Dendritic cell treated with granulocyte-macrophage colony-stimulating factor and Interleukin-4, amounts not matched to agents 40 ng/mL and 50 ng/mL, for 4 days (primary cell): ENCODE results near the gene STRIP2.

Experiments used
- H3K27ac Mint-ChIP-seq: one replicate; pipeline ENCODE4 v1.8.0; 2022; ENCODE audit warnings: mild to moderate bottlenecking, mixed read lengths
- H3K27me3 Mint-ChIP-seq: one replicate; pipeline ENCODE4 v1.8.0; 2022; ENCODE audit warnings: mild to moderate bottlenecking, mixed read lengths
- H3K36me3 Mint-ChIP-seq: one replicate; pipeline ENCODE4 v1.8.0; 2022; ENCODE audit warnings: low read depth, mixed read lengths
- H3K4me1 Mint-ChIP-seq: one replicate; pipeline ENCODE4 v1.8.0; 2022; ENCODE audit warnings: low read depth, mixed read lengths
- H3K4me3 Mint-ChIP-seq: one replicate; pipeline ENCODE4 v1.8.0; 2022; ENCODE audit warnings: mild to moderate bottlenecking, moderate library complexity, mixed read lengths
- H3K9me3 Mint-ChIP-seq: one replicate; pipeline ENCODE4 v1.8.0; 2022; ENCODE audit warnings: mixed read lengths
- intact Hi-C: fragments of 100-400 bp; cut with micrococcal nuclease; formaldehyde crosslinking; loops from one replicate; pipeline ENCODE4 v1.15.0; 2022

Gene STRIP2

GRCh38 chr7:129453510-129454248, 19.4 kb downstream of the STRIP2 start:
- Mint-ChIP-seq H3K27ac (no peak overlapping the region), H3K36me3 (peaks cover 5% of the 10 kb centered on the region), H3K27me3 (no peaks in the 10 kb centered on the region), H3K4me3 (no peak overlapping the region), H3K4me1 (no peaks in the 10 kb centered on the region), H3K9me3 (peaks cover 8% of the 10 kb centered on the region)
- intact Hi-C loops: no loop called here

- Mint-ChIP-seq H3K9me3 (peaks cover 3% of the 10 kb centered on the region), H3K27ac (no peak overlapping the region), H3K4me1 (no peaks in the 10 kb centered on the region), H3K36me3 (no peaks in the 10 kb centered on the region), H3K27me3 (no peaks in the 10 kb centered on the region), H3K4me3 (no peak overlapping the region)
- intact Hi-C loops: no loop called here
Observed at GRCh38 chr7:129454249-129454551, 20.0 kb downstream of the STRIP2 start.

- intact Hi-C loops: no loop called here
- Mint-ChIP-seq H3K4me1 (no peaks in the 10 kb centered on the region), H3K4me3 (no peak overlapping the region), H3K36me3 (no peaks in the 10 kb centered on the region), H3K27ac (no peak overlapping the region), H3K9me3 (no peaks in the 10 kb centered on the region), H3K27me3 (no peaks in the 10 kb centered on the region)
Observed at GRCh38 chr7:129456421-129456820, 22.2 kb downstream of the STRIP2 start.

GRCh38 chr7:129457101-129457500, 22.9 kb downstream of the STRIP2 start:
- no peaks in the 10 kb centered on the region for H3K36me3 Mint-ChIP-seq
- no peaks in the 10 kb centered on the region for H3K27me3 Mint-ChIP-seq
- H3K9me3 Mint-ChIP-seq: no peaks in the 10 kb centered on the region
- intact Hi-C loops: no loop called here
- no peak overlapping the region for H3K27ac Mint-ChIP-seq
- no peak overlapping the region for H3K4me3 Mint-ChIP-seq
- H3K4me1 Mint-ChIP-seq: no peaks in the 10 kb centered on the region

- no peaks in the 10 kb centered on the region for H3K27me3 Mint-ChIP-seq
- H3K4me1 Mint-ChIP-seq: no peaks in the 10 kb centered on the region
- H3K27ac Mint-ChIP-seq: no peak overlapping the region
- intact Hi-C loops: no loop called here
- H3K36me3 Mint-ChIP-seq: no peaks in the 10 kb centered on the region
- H3K9me3 Mint-ChIP-seq: no peaks in the 10 kb centered on the region
- H3K4me3 Mint-ChIP-seq: no peak overlapping the region
Observed at GRCh38 chr7:129458171-129458570, 23.9 kb downstream of the STRIP2 start.

GRCh38 chr7:129461809-129462208, 27.6 kb downstream of the STRIP2 start:
- no peaks in the 10 kb centered on the region for H3K36me3 Mint-ChIP-seq
- no peaks in the 10 kb centered on the region for H3K4me1 Mint-ChIP-seq
- no peaks in the 10 kb centered on the region for H3K9me3 Mint-ChIP-seq
- H3K27ac Mint-ChIP-seq: no peak overlapping the region
- no peak overlapping the region for H3K4me3 Mint-ChIP-seq
- intact Hi-C loops: no loop called here
- H3K27me3 Mint-ChIP-seq: peaks cover 4% of the 10 kb centered on the region

GRCh38 chr7:129462420-129462819, 28.2 kb downstream of the STRIP2 start:
- no peak overlapping the region for H3K4me3 Mint-ChIP-seq
- no peaks in the 10 kb centered on the region for H3K36me3 Mint-ChIP-seq
- intact Hi-C loops: no loop called here
- H3K9me3 Mint-ChIP-seq: no peaks in the 10 kb centered on the region
- no peak overlapping the region for H3K27ac Mint-ChIP-seq
- peaks cover 4% of the 10 kb centered on the region for H3K27me3 Mint-ChIP-seq
- H3K4me1 Mint-ChIP-seq: no peaks in the 10 kb centered on the region

GRCh38 chr7:129464194-129464593, 30.0 kb downstream of the STRIP2 start:
- intact Hi-C loops: no loop called here
- H3K4me3 Mint-ChIP-seq: no peak overlapping the region
- H3K9me3 Mint-ChIP-seq: no peaks in the 10 kb centered on the region
- no peaks in the 10 kb centered on the region for H3K36me3 Mint-ChIP-seq
- H3K27me3 Mint-ChIP-seq: peaks cover 4% of the 10 kb centered on the region
- H3K27ac Mint-ChIP-seq: no peak overlapping the region
- H3K4me1 Mint-ChIP-seq: no peaks in the 10 kb centered on the region

- intact Hi-C loops: no loop called here
- H3K36me3 Mint-ChIP-seq: no peaks in the 10 kb centered on the region
- no peak overlapping the region for H3K4me3 Mint-ChIP-seq
- no peaks in the 10 kb centered on the region for H3K9me3 Mint-ChIP-seq
- no peaks in the 10 kb centered on the region for H3K4me1 Mint-ChIP-seq
- H3K27me3 Mint-ChIP-seq: peaks cover 4% of the 10 kb centered on the region
- no peak overlapping the region for H3K27ac Mint-ChIP-seq
Observed at GRCh38 chr7:129465080-129465479, 30.8 kb downstream of the STRIP2 start.

GRCh38 chr7:129466796-129467195, 32.6 kb downstream of the STRIP2 start:
- no peak overlapping the region for H3K27ac Mint-ChIP-seq
- H3K36me3 Mint-ChIP-seq: no peaks in the 10 kb centered on the region
- intact Hi-C loops: no loop called here

GRCh38 chr7:129468087-129468486, 33.9 kb downstream of the STRIP2 start:
- Mint-ChIP-seq H3K9me3 (no peaks in the 10 kb centered on the region), H3K4me1 (no peaks in the 10 kb centered on the region), H3K36me3 (no peaks in the 10 kb centered on the region), H3K27me3 (peaks cover 4% of the 10 kb centered on the region), H3K27ac (no peak overlapping the region), H3K4me3 (no peak overlapping the region)
- intact Hi-C loops: no loop called here

More at GRCh38 chr7:129466796-129467195, 32.6 kb downstream of the STRIP2 start:
- Mint-ChIP-seq H3K9me3 (no peaks in the 10 kb centered on the region), H3K27me3 (peaks cover 4% of the 10 kb centered on the region), H3K4me3 (no peak overlapping the region), H3K4me1 (no peaks in the 10 kb centered on the region)

- Mint-ChIP-seq H3K27me3 (peaks cover 4% of the 10 kb centered on the region), H3K9me3 (no peaks in the 10 kb centered on the region), H3K27ac (no peak overlapping the region), H3K4me1 (no peaks in the 10 kb centered on the region), H3K36me3 (no peaks in the 10 kb centered on the region), H3K4me3 (no peak overlapping the region)
- intact Hi-C loops: no loop called here
Observed at GRCh38 chr7:129468547-129468946, 34.3 kb downstream of the STRIP2 start.

- Mint-ChIP-seq H3K4me3 (no peak overlapping the region), H3K27ac (no peak overlapping the region), H3K4me1 (no peaks in the 10 kb centered on the region), H3K9me3 (no peaks in the 10 kb centered on the region), H3K36me3 (no peaks in the 10 kb centered on the region), H3K27me3 (no peaks in the 10 kb centered on the region)
- intact Hi-C loops: no loop called here
Observed at GRCh38 chr7:129469930-129470329, 35.7 kb downstream of the STRIP2 start.

GRCh38 chr7:129470411-129470810, 36.2 kb downstream of the STRIP2 start:
- H3K27me3 Mint-ChIP-seq: no peaks in the 10 kb centered on the region
- H3K27ac Mint-ChIP-seq: no peak overlapping the region
- H3K36me3 Mint-ChIP-seq: no peaks in the 10 kb centered on the region
- no peaks in the 10 kb centered on the region for H3K4me1 Mint-ChIP-seq
- intact Hi-C loops: no loop called here
- H3K9me3 Mint-ChIP-seq: no peaks in the 10 kb centered on the region
- H3K4me3 Mint-ChIP-seq: no peak overlapping the region

GRCh38 chr7:129471402-129471827, 37.2 kb downstream of the STRIP2 start:
- Mint-ChIP-seq H3K9me3 (no peaks in the 10 kb centered on the region), H3K27me3 (no peaks in the 10 kb centered on the region), H3K4me3 (no peak overlapping the region), H3K36me3 (no peaks in the 10 kb centered on the region), H3K4me1 (no peaks in the 10 kb centered on the region), H3K27ac (no peak overlapping the region)
- intact Hi-C loops: no loop called here
